ENCODE results near the gene ACTMAP.
"Not testable (repeated sequence)": the region's sequence is repeated elsewhere in the genome, so short reads cannot be mapped to it uniquely, and the experiment has no call there.

The ACTMAP gene

DNA sequence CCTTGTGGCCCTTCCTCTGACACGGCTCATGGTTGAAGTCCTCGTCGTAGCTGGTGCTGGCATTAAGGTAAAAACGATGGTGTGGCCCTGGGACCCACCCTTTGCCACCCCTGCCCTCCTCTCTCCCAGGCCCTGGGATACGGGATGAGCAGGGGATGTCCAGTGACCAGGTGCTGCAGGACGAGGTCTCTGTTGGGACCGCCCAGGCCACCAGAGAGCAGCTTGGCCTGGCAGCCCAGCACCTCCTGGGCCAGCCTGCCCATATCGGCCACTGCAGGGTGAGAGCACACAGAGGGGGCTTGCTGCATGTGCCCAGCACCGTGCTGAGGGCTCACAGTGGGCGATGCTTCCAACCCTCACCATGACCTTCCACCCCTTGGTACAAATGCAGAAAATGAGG, 6.4 kb downstream of the ACTMAP start:
- DNase-seq (ENCODE audit: low read depth in 3 of 3), result no peak

DNA sequence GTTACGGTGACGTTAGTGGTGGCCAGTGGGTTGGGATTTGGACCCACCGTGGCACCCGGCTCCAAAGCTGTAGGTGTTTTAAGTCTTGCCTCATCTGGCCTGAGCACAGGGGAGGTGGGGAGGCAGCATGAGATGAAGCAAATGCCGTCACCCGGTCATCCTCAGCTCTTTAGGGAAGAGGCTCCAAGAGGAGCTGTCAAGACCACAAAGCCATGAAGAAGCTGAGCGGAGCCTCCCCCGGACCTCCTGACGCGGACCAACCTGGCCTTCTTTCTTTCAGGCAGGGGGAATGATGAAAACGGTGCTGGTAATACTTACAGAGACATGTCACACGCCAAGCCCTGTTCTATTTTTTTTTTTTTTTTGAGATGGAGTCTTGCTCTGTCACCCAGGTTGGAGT, 7.4 kb downstream of the ACTMAP start:
- no peak for DNase-seq (ENCODE audit: low read depth in 3 of 3)

DNA sequence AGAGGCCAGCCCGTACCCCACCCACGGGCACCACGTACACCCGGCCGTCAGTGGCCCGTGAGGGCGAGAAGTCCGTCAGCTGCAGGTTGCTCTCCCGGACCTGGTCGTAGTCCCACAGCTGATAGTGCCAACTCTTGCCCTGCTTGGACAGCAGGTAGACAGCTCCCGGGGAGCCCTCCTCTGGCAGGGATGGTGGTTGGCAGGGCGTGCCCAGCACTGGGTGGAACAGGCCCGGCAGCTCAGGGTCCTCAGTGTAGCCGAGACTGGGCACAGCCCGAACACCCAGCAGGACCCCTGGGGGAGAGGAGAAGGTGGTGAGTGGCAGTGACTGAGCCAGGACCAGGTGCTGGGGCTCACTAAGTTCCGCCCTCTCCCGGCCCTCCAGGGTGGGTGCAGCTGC, 7.8 kb downstream of the ACTMAP start:
- DNase-seq (ENCODE audit: low read depth in 3 of 3), result no peak

DNA sequence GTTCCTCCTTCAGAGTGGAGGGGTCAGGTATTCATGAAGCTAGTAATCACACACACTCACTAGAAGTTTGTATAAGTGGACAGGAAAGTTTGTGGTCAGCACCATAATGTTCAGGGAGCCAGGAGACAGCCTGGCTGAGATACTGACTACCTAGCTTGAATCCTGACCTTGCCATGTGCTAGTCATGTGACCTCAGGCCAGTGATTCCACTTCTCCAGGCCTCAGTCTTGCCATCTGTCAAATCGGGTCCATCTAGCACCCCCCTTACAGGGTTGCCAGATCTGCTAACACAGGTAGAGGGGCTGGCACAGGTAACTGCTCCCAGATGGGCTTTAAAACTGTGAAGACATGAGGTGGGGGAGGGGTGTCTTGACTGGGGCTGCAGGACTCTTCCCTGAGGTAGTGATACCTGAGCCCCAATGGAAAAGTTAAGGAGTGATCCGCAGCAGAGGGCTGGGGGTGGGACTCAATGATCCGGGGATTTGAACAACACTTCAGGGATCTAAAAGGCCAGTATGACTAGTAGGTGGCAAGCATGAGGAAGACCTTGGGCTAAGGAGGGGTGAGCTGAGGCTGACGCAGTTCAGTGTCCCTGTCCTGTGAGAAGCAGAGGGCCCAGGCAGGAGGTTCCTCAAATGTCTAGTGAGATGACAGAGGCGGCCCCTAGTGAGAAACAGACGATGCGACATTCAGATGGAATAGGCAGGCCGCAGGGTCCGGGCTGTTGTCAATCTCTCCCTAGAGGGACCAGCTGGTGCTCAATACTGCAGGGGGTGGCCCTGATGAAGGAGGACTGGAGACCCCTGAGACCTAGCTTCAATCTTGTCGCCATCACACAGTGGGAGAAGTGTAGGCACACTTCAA, 8.5 kb downstream of the ACTMAP start:
- DNase-seq (ENCODE audit: low read depth in 3 of 3), result no peak

DNA sequence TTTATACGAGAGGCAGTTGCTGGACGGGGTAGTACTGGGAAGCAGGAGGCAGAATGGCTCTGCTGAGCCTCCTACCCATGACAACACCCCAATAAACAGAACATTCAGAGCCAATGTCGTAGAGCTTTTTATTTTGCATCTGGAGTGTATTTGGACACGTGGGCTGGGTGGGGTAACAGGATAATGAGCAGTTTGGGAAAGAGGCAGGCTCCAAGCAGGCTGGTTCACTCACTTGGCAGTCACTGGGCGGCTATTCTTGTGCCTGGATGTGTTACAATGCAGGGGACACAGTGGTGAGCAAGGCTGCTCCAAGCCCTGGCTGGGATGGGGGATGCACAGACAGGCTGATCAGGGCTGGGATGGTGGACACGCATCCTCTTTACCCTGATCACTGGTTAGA, 9.5 kb downstream of the ACTMAP start:
- DNase-seq (ENCODE audit: low read depth in 3 of 3), result no peak

DNA sequence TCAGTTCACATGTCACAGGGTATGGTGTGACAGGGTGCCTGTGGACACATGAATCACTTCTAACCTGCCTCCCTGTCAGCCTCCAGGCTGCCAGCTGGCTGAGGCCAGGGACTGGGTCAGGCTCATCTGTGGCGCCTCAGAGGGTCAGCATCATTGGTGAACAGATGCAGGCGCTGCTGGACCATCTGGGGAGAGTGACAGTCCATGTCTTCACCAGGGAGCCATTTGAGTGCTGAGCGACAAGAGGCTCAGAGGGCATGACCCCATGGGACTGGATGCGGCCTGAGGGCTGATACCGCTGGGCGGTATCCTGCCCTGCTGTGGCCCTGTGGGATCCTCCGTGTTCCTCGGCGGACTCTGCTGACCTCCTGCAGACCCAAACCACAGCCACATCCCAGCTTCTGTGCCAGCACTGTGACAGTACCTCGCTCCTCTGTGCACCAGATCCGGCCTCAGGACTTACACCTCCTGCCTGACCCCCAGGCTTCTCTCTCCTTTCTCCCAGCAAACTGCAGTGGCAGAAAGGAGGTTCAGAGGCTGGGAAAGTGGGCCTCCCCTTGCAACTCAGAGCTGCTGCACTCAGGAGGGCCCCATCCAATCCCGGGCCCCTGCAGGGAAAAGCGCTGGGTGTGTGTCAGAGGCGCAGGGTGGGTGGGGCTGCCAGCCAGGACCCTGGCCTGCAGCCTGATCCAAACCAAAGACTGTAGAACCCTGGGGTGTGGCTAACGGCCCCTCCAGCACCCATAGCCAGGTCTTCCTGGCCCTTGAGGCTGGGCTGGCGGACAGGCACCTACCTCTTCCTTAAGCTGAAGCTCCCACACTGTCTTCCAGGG, 10.2 kb downstream of the ACTMAP start:
- DNase-seq (ENCODE audit: low read depth in 3 of 3), result no peak

DNA sequence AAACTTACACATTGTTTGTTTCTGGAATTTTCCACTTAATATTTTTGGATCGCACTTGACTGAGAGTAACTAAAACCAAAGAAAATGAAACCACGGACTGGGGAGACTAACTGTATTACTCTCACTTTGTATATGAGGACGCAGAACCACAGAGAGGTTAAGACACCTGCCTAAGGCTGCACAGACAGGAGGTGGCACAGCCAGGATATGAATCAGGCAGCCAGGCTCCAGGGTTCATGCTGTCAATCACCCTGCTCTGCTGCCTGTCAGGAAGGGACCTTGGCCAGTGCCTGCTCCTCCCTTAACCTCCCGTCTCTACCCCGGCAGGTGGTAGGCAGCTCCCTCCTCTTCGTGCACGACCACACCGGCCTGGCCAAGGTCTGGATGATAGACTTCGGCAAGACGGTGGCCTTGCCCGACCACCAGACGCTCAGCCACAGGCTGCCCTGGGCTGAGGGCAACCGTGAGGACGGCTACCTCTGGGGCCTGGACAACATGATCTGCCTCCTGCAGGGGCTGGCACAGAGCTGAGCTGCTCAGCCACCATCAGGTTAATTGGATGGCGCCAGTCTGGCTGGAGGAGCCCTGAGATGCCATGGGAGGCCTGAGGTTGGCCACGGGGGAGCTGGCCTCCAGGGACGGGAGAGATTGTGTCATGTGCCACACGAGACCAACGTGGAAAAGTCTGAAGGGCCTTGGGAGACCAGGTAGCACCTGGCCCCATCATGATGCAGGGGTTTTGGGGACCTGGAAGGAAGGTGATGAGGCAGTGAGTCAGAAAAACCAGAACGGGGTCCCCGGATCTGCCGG, 11.0 kb downstream of the ACTMAP start:
- no peak for DNase-seq (ENCODE audit: low read depth in 3 of 3)

DNA sequence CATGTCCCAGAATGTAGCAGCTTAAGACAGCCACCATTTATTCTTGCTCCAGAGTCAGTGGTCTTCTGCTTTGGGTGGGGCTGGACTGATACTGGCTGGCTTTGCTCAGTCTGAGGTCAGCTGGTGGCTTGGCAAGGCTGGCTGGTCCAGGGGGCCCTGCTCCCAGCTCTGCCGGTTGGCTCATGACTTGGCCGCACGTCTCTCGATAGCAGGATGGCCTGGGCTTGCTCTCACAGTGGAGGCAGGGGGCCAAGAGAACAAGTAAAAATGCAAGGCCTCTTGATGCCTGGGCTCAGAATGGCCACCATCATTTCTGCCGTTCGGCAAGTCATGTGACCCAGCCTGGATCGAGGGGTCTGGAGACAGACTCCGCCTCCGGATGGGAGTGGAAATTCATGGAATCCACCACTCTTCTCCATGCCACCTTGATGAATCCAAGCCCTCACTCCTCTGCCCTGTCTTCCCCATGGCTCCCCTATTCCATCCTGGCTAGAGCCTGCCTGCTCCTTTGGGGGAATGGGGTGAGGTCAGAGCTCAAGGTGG, 13.1 kb downstream of the ACTMAP start:
- no peak for DNase-seq (ENCODE audit: low read depth in 3 of 3)

DNA sequence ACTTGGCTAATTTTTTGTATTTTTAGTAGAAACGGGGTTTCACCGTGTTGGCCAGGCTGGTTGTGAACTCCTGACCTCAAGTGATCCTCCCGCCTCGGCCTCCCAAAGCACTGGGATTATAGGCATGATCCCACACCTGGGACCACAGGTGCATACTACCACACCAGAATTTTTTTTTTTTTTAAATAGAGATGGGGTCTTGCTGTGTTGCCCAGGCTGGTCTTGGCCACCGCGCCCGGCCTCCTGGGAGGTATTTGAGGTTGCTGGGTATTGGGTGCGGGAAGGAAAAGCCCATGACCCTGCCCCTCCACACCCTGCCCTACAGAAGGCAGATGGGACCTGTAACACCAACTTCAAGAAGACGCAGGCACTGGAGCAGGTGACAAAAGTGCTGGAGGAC, 13.6 kb downstream of the ACTMAP start:
- no peak for DNase-seq (ENCODE audit: low read depth in 3 of 3)

DNA sequence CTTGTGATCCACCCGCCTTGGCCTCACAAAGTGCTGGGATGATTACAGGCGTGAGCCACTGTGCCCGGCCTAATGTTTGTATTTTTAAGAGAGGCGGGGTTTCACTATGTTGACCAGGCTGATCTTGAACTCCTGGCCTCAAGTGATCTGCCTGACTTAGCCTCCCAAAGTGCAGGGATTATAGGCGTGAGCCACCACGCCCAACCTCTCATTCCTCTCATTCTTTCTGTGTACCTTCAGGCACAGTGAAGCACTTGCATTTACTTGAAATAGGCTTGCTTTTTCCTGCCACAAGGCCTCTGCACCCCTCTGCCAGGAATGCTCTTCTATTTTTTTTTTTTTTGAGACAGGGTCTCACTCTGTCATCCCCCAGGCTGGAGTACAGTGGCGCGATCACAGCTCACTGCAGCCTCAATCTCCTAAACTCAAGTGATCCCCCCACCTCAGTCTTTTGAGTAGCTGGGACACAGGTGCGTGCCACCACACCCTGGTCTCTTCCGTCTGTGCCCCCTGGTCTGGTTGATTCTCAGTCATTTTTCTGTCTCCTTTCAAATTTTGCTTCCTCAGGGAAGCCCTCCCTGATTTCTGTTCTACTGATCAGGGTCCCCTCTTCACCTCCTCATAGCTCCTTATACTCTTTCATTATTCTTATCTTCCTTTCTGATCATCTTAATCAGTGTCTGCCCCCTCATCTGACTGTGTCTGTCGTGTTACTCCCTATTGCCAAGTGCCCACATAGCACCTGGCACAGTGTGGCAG, 15.1 kb downstream of the ACTMAP start:
- no peak for DNase-seq (ENCODE audit: low read depth in 3 of 3)

DNA sequence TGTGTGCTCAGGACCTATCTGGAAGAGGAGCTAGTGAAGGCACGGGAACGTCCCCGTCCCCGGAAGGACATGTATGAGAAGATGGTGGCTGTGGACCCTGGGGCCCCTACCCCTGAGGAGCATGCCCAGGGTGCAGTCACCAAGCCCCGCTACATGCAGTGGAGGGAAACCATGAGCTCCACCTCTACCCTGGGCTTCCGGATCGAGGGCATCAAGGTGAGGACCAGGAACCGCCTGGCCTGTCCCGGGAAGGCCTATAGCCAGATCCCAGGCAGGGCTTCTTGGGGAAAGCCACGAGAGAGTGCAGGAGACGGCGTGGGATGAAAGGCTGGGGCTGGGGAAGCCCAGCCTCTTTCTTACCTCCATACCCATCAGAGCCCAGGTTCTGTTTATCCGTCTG, 17.1 kb downstream of the ACTMAP start:
- no peak for DNase-seq (ENCODE audit: low read depth in 3 of 3)

DNA sequence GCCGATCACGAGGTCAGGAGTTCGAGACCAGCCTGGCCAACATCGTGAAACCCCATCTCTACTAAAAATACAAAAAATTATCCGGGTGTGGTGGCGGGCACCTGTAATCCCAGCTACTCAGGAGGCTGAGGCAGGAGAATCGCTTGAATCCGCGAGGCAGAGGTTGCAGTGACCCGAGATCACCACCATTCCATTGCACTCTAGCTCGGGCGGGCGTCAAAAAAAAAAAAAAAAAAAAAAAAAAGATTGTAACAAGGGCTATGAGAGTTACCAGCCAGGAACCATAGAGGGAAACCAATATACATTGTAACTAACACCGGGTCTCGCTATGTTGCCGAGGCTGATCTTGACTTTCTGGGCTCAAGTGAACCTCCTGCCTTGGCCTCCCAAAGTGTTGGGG, 18.0 kb downstream of the ACTMAP start:
- not testable (repeated sequence) for DNase-seq (ENCODE audit: low read depth in 3 of 3)

DNA sequence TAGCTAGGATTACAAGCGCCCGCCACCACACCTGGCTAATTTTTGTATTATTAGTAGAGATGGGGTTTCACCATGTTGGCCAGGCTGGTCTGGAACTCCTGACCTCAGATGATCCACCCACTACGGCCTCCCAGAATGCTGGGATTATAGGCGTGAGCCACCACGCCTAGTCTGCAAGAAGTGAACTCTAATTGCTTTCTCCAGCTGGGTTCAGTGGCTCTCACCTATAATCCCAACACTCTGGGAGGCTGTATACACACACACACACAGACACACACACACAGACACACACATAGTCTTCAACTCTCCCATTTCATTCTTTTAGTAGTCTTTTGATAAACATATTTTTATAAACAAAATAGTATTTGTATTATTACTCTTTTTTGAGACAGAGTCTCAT, 20.2 kb downstream of the ACTMAP start:
- not testable (repeated sequence) for DNase-seq (ENCODE audit: low read depth in 3 of 3)

DNA sequence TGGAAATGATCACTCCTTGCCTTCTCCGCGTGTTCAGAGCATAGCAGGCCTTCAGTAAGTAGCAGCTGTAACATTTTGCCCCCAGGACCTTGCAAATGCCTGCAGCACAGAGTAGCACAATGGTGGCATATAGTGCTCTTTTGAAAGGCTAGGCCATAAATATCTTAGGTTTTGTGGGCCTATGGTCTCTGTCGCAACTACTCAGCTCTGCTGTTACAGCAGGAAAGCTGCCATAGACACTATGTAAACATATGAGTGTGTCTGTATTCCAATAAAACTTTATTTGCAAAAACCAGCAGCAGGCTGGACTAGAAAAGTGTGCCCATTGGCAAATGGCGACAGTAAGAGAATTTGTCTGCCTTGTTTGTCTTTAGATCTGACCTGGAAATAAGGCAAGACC, 24.0 kb downstream of the ACTMAP start:
- no peak for DNase-seq (ENCODE audit: low read depth in 3 of 3)

DNA sequence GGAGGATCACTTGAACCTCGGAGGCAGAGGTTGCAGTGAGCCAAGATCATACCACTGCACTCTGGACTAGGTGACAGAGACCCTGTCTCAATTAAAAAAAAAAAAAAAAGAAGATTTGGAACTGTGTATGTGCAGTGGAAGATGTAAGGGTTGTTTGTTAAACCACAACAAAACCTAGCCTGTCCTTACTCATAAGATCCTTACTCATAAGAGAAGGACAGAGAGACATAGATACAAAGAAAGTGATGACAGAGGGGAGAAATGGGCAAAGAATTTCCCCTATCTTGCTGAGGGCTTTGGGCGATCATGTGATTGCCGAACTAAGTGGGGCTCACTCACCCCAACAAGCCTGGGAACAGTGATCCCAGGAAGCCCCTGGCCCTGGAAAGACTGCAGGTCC, 25.4 kb downstream of the ACTMAP start:
- no peak for DNase-seq (ENCODE audit: low read depth in 3 of 3)

DNA sequence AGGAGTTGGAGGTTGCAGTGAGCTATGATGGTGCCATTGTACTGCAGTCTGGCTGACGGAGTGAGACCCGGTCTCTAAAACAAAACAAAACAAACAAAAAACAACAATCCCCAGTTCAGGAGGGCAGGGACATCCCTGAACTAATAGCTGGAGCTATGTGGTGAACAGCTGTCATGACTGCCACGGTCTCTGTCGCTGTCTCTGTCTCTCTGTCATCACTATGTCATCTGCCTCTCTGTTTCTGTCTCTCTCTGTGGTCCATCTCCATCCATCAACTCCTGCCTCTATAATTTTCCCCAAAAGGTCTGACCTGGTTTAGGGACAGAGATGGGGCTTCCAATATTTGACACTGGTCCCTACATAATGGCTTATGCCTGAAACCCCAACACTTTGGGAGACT, 26.0 kb downstream of the ACTMAP start:
- DNase-seq (ENCODE audit: low read depth in 3 of 3), result no peak

DNA sequence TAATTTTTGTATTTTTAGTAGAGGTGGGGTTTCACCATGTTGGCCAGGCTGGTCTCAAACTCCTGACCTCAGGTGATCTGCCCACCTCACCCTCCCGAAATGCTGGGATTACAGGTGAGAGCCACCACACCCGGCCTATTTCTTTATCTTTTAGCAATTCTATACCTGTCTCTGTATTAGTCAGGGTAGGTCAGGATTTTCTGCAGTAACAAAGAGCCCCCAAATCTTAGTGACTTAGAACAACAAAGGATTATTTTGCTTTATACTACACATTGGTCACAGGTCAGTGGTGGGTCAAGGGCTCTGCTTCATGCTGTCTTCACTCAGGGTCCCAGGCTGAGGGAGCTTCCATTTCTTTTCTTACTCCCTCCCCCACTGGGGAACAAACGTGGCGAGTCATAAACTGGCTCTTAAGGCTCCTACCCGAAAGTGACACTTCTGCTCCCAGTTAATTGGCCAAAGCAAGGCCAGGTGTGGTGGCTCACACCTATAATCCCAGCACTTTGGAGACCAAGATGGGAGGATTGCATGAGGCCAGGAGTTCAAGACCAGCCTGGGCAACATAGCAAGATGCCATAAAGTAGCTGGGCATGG, 26.5 kb downstream of the ACTMAP start:
- DNase-seq (ENCODE audit: low read depth in 3 of 3), result no peak

DNA sequence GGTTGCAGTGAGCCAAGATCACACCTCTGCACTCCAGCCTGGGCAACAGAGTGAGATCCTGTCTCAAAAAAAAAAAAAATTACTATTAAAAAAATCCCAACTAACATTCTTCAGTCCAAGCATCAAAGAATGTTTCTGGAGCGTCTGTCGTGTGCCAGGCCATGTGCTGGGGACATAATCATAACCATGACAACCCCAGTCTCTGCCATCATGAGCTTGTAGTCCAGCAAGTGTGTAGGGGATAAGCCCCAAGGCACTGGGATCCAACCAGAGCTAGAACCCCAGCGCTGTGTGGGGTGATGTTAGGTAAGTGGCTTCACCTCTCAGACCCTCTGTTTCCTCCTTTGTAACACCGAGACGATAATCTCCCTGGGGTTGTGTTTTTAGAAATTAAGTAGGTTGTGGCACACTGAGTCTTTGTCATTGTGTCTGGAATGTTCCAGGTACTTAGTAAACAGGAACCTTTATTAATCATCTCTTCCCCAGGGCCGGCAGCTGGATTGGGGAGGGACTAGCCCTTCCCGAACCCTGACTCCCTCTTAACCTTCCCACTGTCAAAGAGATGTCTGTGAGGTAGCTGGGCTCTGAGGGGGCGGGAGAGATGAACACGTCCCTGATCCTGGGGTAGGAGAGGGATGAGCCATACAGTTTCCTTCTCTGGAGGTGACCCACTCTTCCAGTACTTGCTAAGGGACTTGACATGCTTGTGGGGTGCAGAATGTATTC, 28.2 kb downstream of the ACTMAP start:
- DNase-seq (ENCODE audit: low read depth in 3 of 3), result no peak

DNA sequence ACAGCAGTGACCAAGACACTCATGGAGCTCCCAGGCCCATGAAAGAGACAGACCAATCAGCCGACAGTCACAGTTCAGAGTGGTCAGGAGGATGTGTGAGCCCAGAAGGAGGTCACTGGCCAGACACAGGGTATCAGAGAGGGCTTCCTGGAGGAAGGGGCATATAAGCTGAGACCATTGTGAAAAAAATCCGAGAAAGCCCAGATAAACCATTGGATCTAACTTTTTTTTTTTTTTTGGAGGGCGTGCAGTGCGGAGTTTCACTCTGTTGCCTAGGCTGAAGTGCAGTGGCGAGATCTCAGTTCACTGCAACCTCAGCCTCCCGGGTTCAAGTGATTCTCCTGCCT, 29.2 kb downstream of the ACTMAP start:
- no peak for DNase-seq (ENCODE audit: low read depth in 3 of 3)

DNA sequence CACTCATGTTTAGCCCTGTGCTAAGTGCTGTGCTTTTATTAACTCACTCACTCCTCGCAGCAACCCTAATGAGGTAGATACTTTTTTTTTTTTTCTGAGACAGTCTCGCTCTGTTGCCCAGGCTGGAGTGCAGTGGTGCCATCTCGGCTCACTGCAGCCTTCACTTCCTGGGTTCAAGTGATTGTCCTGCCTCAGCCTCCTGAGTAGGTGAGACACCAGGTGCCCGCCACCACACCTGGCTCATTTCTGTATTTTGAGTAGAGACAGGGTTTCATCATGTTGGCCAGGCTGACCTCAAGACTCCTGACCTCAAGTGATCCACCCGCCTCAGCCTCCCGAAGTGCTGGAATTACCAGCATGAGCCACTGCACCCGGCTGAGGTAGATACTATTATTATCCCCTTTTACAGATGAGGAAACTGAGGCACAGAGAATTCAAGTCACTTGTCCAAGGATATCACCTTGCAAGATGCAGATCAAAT, 30.8 kb downstream of the ACTMAP start:
- DNase-seq (ENCODE audit: low read depth in 3 of 3), result no peak

All from stimulated activated CD4-positive, alpha-beta T cell treated with anti-CD3 and anti-CD28 coated beads, TNF-alpha, amount 100 ng/mL, for 24 hours (primary cell).